HG02642 (cell line): ENCODE measurements around the gene ZNF143.
"Not testable (repeated sequence)": the region's sequence is repeated elsewhere in the genome, so short reads cannot be mapped to it uniquely, and the experiment has no call there.

Experiments
- ATAC-seq: cut with Tn5 transposase; IDR thresholded peaks from one replicate; pipeline ENCODE4 v1.9.1; 2021; ENCODE audit warnings: mild to moderate bottlenecking; ENCODE audit not compliant: unreplicated experiment, poor library complexity

The ZNF143 gene

GRCh38 chr11:9460322-9461062 lies at the start of gene ZNF143:
Gene ZNF143 (plus strand): TSS chr11:9461012. CDS start chr11:9471309, 10,297 bp downstream.
- peak; percentile 87 for ATAC-seq

- ATAC-seq, result no peak
Measured at GRCh38 chr11:9428706-9429105, 32.1 kb upstream of the ZNF143 start.

GRCh38 chr11:9438611-9439010 lies 22.2 kb upstream of the ZNF143 start:
- no peak for ATAC-seq

GRCh38 chr11:9446230-9446629 lies 14.6 kb upstream of the ZNF143 start:
- ATAC-seq, result no peak

GRCh38 chr11:9448576-9449352 lies 12.0 kb upstream of the ZNF143 start:
- no peak for ATAC-seq

GRCh38 chr11:9452023-9452422 lies 8.8 kb upstream of the ZNF143 start:
- not testable (repeated sequence) for ATAC-seq

- no peak for ATAC-seq
Measured at GRCh38 chr11:9455722-9456121, 5.1 kb upstream of the ZNF143 start.

GRCh38 chr11:9459667-9460321 lies 1.0 kb upstream of the ZNF143 start:
- no peak for ATAC-seq

- peak; percentile 55 for ATAC-seq
Measured at GRCh38 chr11:9461063-9461759, 399 bp downstream of the ZNF143 start.

- no peak for ATAC-seq
Measured at GRCh38 chr11:9461760-9462134, 935 bp downstream of the ZNF143 start.

GRCh38 chr11:9462172-9462799 lies 1.5 kb downstream of the ZNF143 start:
- no peak for ATAC-seq

GRCh38 chr11:9462806-9463537 lies 2.2 kb downstream of the ZNF143 start:
- no peak for ATAC-seq

- ATAC-seq, result no peak
Measured at GRCh38 chr11:9470765-9471164, 10.0 kb downstream of the ZNF143 start.

- ATAC-seq, result no peak
Measured at GRCh38 chr11:9473408-9473807, 12.6 kb downstream of the ZNF143 start.

- ATAC-seq, result no peak
Measured at GRCh38 chr11:9479899-9480298, 19.1 kb downstream of the ZNF143 start.

- ATAC-seq, result no peak
Measured at GRCh38 chr11:9489080-9489765, 28.4 kb downstream of the ZNF143 start.

- no peak for ATAC-seq
Measured at GRCh38 chr11:9490376-9490775, 29.6 kb downstream of the ZNF143 start.

GRCh38 chr11:9493492-9493891 lies 32.7 kb downstream of the ZNF143 start:
- ATAC-seq, result no peak

GRCh38 chr11:9494316-9494715 lies 33.5 kb downstream of the ZNF143 start:
- no peak for ATAC-seq
